GM20000 (cell line): ENCODE results near the gene TNFAIP1.

Experiments
- DNase-seq: peaks from one replicate; pipeline ENCODE4 v3.0.0; 2012; ENCODE audit warnings: low spot score
- CTCF ChIP-seq: IDR thresholded peaks from 2 replicates; pipeline ENCODE4 v1.5.1; 2012; ENCODE audit warnings: mild to moderate bottlenecking, control low read depth; ENCODE audit errors: extremely low read depth, missing control alignments

TNFAIP1 gene

GRCh38 chr17:28386391-28386790 is 50.8 kb downstream of the TNFAIP1 start:
- no peak for DNase-seq
- TF ChIP-seq CTCF, result no peak

GRCh38 chr17:28388106-28388505 is 52.5 kb downstream of the TNFAIP1 start:
- TF ChIP-seq CTCF, result no peak
- DNase-seq, result no peak

GRCh38 chr17:28390141-28390540 is 54.6 kb downstream of the TNFAIP1 start:
- no peak for TF ChIP-seq CTCF
- no peak for DNase-seq

GRCh38 chr17:28390563-28390962 is 55.0 kb downstream of the TNFAIP1 start:
- DNase-seq, result no peak
- no peak for TF ChIP-seq CTCF

DNA sequence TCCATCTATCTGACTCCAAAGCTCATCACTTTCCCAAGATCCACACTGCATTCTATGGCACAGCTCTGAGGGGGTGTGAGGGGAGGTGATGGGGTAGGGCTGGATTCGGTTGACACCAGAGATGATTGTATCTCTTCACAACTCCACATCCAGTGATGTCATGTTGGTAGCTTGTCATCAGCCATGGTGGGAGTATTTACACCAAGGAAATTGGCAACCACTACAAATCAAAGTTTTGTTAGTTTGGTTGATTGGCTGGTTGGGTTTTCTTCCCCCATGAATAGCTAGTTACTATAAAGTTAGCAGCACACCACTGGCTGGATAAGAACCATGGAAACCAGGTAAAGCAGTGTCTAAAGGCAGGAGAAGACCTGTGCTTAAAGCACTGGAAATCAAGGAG is 55.4 kb downstream of the TNFAIP1 start:
- no peak for DNase-seq
- no peak for TF ChIP-seq CTCF

GRCh38 chr17:28391401-28391800 is 55.8 kb downstream of the TNFAIP1 start:
- no peak for DNase-seq
- TF ChIP-seq CTCF, result no peak

GRCh38 chr17:28392491-28392890 is 56.9 kb downstream of the TNFAIP1 start:
- no peak for DNase-seq
- TF ChIP-seq CTCF, result no peak
